ENCODE data around the gene LIME1. TPM values are rescaled to one million over a fixed set of nuclear protein-coding genes. Genes with fewer than 3 reads are reported as not detected.
A peak's percentile ranks its signal among the peaks of the same experiment; 100 is the strongest.

LIME1 gene
- total and polyA plus RNA-seq, 2 donors (not counting 1 experiment from before 2014, with no cell fraction given) = 0.68 to 3.5 TPM

GRCh38 chr20:63741676-63742380 is 5.4 kb downstream of the LIME1 start:
- Histone ChIP-seq H2AFZ (ENCODE audit: low read length) (no peak overlapping the region), H3K4me1 (ENCODE audit: control insufficient read depth, extremely low read depth, insufficient read depth, low read length) (peaks cover 8% of the 10 kb centered on the region), H3K27ac (ENCODE audit: insufficient read depth, low read length) (peak overlapping the region; percentile 72), H3K9me3 (ENCODE audit: control insufficient read depth, insufficient read depth, low read depth, low read length) (no peaks in the 10 kb centered on the region), H3K79me2 (ENCODE audit: control insufficient read depth, insufficient read depth, low read length) (peaks cover 4% of the 10 kb centered on the region), H3K9ac (ENCODE audit: insufficient read depth, low read length) (peak overlapping the region; percentile 75), H3K27me3 (ENCODE audit: control insufficient read depth, insufficient read depth, low read length) (no peaks in the 10 kb centered on the region), H4K20me1 (ENCODE audit: control insufficient read depth, extremely low read depth, insufficient read depth, low read length) (no peaks in the 10 kb centered on the region), H3K4me2 (ENCODE audit: extremely low read depth, insufficient read depth, low read length) (peak overlapping the region; percentile 90), H3K4me3 (replicated peaks in 1 of 4; ENCODE audit: control extremely low read depth in 1 of 4, insufficient read depth in 1 of 4, low read depth in 3 of 4, low read length in 4 of 4) (peak overlapping the region; percentile 65 to 74 (median 68)), H3K36me3 (ENCODE audit: control insufficient read depth, insufficient read depth, low read length) (peaks cover 17% of the 10 kb centered on the region)
- TF ChIP-seq EZH2 (IDR thresholded peaks at IDR 0.05; ENCODE audit: low read length, missing control alignments) (no peak), CTCF (conservative IDR thresholded peaks at IDR 0.05 in 1 of 2, IDR thresholded peaks at IDR 0.05 in 1 of 2; ENCODE audit: low read depth in 1 of 2, low read length in 2 of 2) (no peak)
- DNase-seq (ENCODE audit: low read depth in 2 of 2) = no peak

- no peak overlapping the region for H3K9ac ChIP-seq (ENCODE audit: insufficient read depth, low read length)
- TF ChIP-seq EZH2 (IDR thresholded peaks at IDR 0.05; ENCODE audit: low read length, missing control alignments) (no peak), CTCF (conservative IDR thresholded peaks at IDR 0.05 in 1 of 2, IDR thresholded peaks at IDR 0.05 in 1 of 2; ENCODE audit: low read depth in 1 of 2, low read length in 2 of 2) (no peak)
Observed at GRCh38 chr20:63742381-63743024, 6.0 kb downstream of the LIME1 start.

GRCh38 chr20:63743210-63743970 is 6.9 kb downstream of the LIME1 start:
- Histone ChIP-seq H3K4me2 (ENCODE audit: extremely low read depth, insufficient read depth, low read length) (no peak overlapping the region), H3K9me3 (ENCODE audit: control insufficient read depth, insufficient read depth, low read depth, low read length) (no peaks in the 10 kb centered on the region)
- no peak for DNase-seq (ENCODE audit: low read depth in 2 of 2)

More at GRCh38 chr20:63742381-63743024, 6.0 kb downstream of the LIME1 start:
- Histone ChIP-seq H3K36me3 (ENCODE audit: control insufficient read depth, insufficient read depth, low read length) (peaks cover 17% of the 10 kb centered on the region), H3K27ac (ENCODE audit: insufficient read depth, low read length) (no peak overlapping the region), H3K4me2 (ENCODE audit: extremely low read depth, insufficient read depth, low read length) (no peak overlapping the region), H2AFZ (ENCODE audit: low read length) (no peak overlapping the region), H3K79me2 (ENCODE audit: control insufficient read depth, insufficient read depth, low read length) (peaks cover 4% of the 10 kb centered on the region), H3K9me3 (ENCODE audit: control insufficient read depth, insufficient read depth, low read depth, low read length) (no peaks in the 10 kb centered on the region), H4K20me1 (ENCODE audit: control insufficient read depth, extremely low read depth, insufficient read depth, low read length) (no peaks in the 10 kb centered on the region), H3K4me3 (replicated peaks in 1 of 4; ENCODE audit: control extremely low read depth in 1 of 4, insufficient read depth in 1 of 4, low read depth in 3 of 4, low read length in 4 of 4) (no peak overlapping the region), H3K4me1 (ENCODE audit: control insufficient read depth, extremely low read depth, insufficient read depth, low read length) (peaks cover 8% of the 10 kb centered on the region), H3K27me3 (ENCODE audit: control insufficient read depth, insufficient read depth, low read length) (no peaks in the 10 kb centered on the region)
- DNase-seq (ENCODE audit: low read depth in 2 of 2) = no peak

More at GRCh38 chr20:63743210-63743970, 6.9 kb downstream of the LIME1 start:
- Histone ChIP-seq H4K20me1 (ENCODE audit: control insufficient read depth, extremely low read depth, insufficient read depth, low read length) (no peaks in the 10 kb centered on the region), H2AFZ (ENCODE audit: low read length) (no peak overlapping the region), H3K36me3 (ENCODE audit: control insufficient read depth, insufficient read depth, low read length) (peaks cover 17% of the 10 kb centered on the region), H3K27me3 (ENCODE audit: control insufficient read depth, insufficient read depth, low read length) (no peaks in the 10 kb centered on the region), H3K4me3 (replicated peaks in 1 of 4; ENCODE audit: control extremely low read depth in 1 of 4, insufficient read depth in 1 of 4, low read depth in 3 of 4, low read length in 4 of 4) (no peak overlapping the region), H3K4me1 (ENCODE audit: control insufficient read depth, extremely low read depth, insufficient read depth, low read length) (peaks cover 8% of the 10 kb centered on the region), H3K79me2 (ENCODE audit: control insufficient read depth, insufficient read depth, low read length) (peaks cover 4% of the 10 kb centered on the region), H3K27ac (ENCODE audit: insufficient read depth, low read length) (no peak overlapping the region), H3K9ac (ENCODE audit: insufficient read depth, low read length) (no peak overlapping the region)
- TF ChIP-seq CTCF (conservative IDR thresholded peaks at IDR 0.05 in 1 of 2, IDR thresholded peaks at IDR 0.05 in 1 of 2; ENCODE audit: low read depth in 1 of 2, low read length in 2 of 2) (no peak), EZH2 (IDR thresholded peaks at IDR 0.05; ENCODE audit: low read length, missing control alignments) (no peak)

Data from fibroblast of lung (primary cell).